GM12878 (cell line): ENCODE measurements around the gene SNAPIN. TPM values are rescaled to one million over a fixed set of nuclear protein-coding genes. Genes with fewer than 3 reads are reported as not detected.

Experiments used
- ATAC-seq: fragments of 200-7000 bp; cut with Tn5 transposase; 3 replicates; pipeline ENCODE4 v1.9.1; 2020; ENCODE audit warnings: mild to moderate bottlenecking, moderate library complexity
- BruUV-seq: library from RNA; stranded (reverse); fragments of 400-500 nt; replicated peaks from 2 replicates; lab custom pipeline; 2021; lab: Mats Ljungman, UMichigan
- CTCF ChIA-PET: fragments of 300-600 bp; sonication (Branson Sonifier 250); formaldehyde crosslinking; extraction: SDS; loops from one replicate; lab custom pipeline; 2021; ENCODE audit warnings: inconsistent platforms; lab: Yijun Ruan, JAX
- POLR2A ChIA-PET: fragments of 350-600 bp; formaldehyde crosslinking; extraction: SDS; loops from one replicate; lab custom pipeline; 2021; ENCODE audit warnings: inconsistent platforms; lab: Charles Lee
- RAD21 ChIA-PET: fragments of 300-600 bp; sonication (Branson Sonifier 250); formaldehyde crosslinking; loops from one replicate; lab custom pipeline; 2023; ENCODE audit warnings: antibody characterized with exemption; ENCODE audit not compliant: unreplicated experiment; lab: Charles Lee
- SMC1A ChIA-PET: fragments of 300-600 bp; sonication (Branson Sonifier 250); formaldehyde crosslinking; loops from one replicate; lab custom pipeline; 2023; ENCODE audit not compliant: unreplicated experiment, uncharacterized antibody; lab: Charles Lee
- DNase-seq: peaks from one replicate; pipeline ENCODE4 v3.0.0-alpha.2; 2011; ENCODE audit warnings: low read depth, low spot score
- FAIRE-seq: peaks from 3 replicates; lab custom pipeline; 2011; peaks lifted over from hg19 to GRCh38; lab: Jason Lieb, UNC
- H2AFZ ChIP-seq: 2 replicates; pipeline ENCODE4 v1.6.0; 2011; ENCODE audit warnings: low read depth, low read length, control low read depth; ENCODE audit not compliant: control insufficient read depth
- H3K27ac ChIP-seq: 2 replicates; pipeline ENCODE4 v1.5.1; 2011; ENCODE audit warnings: control low read depth; ENCODE audit not compliant: control insufficient read depth, insufficient read depth
- H3K27me3 ChIP-seq, 2 experiments: replicated peaks in 1 of 2; 2 replicates each; pipeline versions ENCODE4 v1.6.0 to v1.6.1; 2011; ENCODE audit warnings: low read length in 1 of 2; ENCODE audit not compliant: control insufficient read depth in 2 of 2, insufficient read depth in 2 of 2
- H3K36me3 ChIP-seq, 2 experiments: 2 replicates each; pipeline ENCODE4 v1.5.1; 2011; ENCODE audit warnings: low read length in 1 of 2; ENCODE audit not compliant: control insufficient read depth in 2 of 2, insufficient read depth in 2 of 2
- H3K4me1 ChIP-seq: 2 replicates; pipeline ENCODE4 v1.6.1; 2011; ENCODE audit warnings: mild to moderate bottlenecking, low read length, moderate library complexity, mixed read lengths; ENCODE audit not compliant: control insufficient read depth, insufficient read depth
- H3K4me2 ChIP-seq: 2 replicates; pipeline ENCODE4 v1.6.0; 2011; ENCODE audit warnings: control low read depth; ENCODE audit not compliant: control insufficient read depth, insufficient read depth
- H3K4me3 ChIP-seq: fragments of 200-600 bp; sonication (generic); 2 replicates; pipeline ENCODE4 v1.5.1; 2016
- H3K79me2 ChIP-seq: 2 replicates; pipeline ENCODE4 v1.6.0; 2011; ENCODE audit warnings: low read length; ENCODE audit not compliant: control insufficient read depth, insufficient read depth
- H3K9ac ChIP-seq: 2 replicates; pipeline ENCODE4 v1.8.0; 2011; ENCODE audit warnings: low read length, control low read depth, mixed read lengths; ENCODE audit not compliant: control insufficient read depth, insufficient read depth
- H3K9me3 ChIP-seq: replicated peaks from 3 replicates; pipeline ENCODE4 v1.5.1; 2011; ENCODE audit warnings: mild to moderate bottlenecking, low read length; ENCODE audit not compliant: control insufficient read depth, insufficient read depth
- H4K20me1 ChIP-seq: 2 replicates; pipeline ENCODE4 v1.6.0; 2011; ENCODE audit not compliant: control insufficient read depth, insufficient read depth
- CBFB ChIP-seq: IDR thresholded peaks from 2 replicates; pipeline ENCODE4 v1.6.1; 2016; ENCODE audit warnings: antibody characterized with exemption, low read depth
- DPF2 ChIP-seq: fragments of 450-650 bp; IDR thresholded peaks from 2 replicates; pipeline ENCODE4 v1.6.1; 2017; ENCODE audit warnings: mild to moderate bottlenecking
- HDAC2 ChIP-seq: fragments of 200-600 bp; sonication (generic); IDR thresholded peaks from 2 replicates; pipeline ENCODE4 v1.6.1; 2017
- NR2C2 ChIP-seq: IDR thresholded peaks from 2 replicates; pipeline ENCODE4 v1.6.1; 2011; ENCODE audit warnings: borderline replicate concordance, low read depth; ENCODE audit not compliant: control insufficient read depth, insufficient read length
- PAX8 ChIP-seq: fragments of 450-650 bp; IDR thresholded peaks from 2 replicates; pipeline ENCODE4 v1.6.1; 2017; ENCODE audit warnings: mild to moderate bottlenecking, moderate library complexity
- POLR2AphosphoS2 ChIP-seq: IDR thresholded peaks from 2 replicates; pipeline ENCODE4 v1.6.1; 2011; ENCODE audit warnings: low read depth, mild to moderate bottlenecking, low read length, improper control_type of control experiment, moderate library complexity
- SRF ChIP-seq, 2 experiments: IDR thresholded peaks; 2 replicates each; pipeline ENCODE4 v1.6.1; 2011; ENCODE audit warnings: low read depth in 2 of 2, low read length in 2 of 2, mild to moderate bottlenecking in 1 of 2, moderate library complexity in 1 of 2
- in situ Hi-C: fragments of 300-500 bp; cut with MboI; formaldehyde crosslinking; loops from 9 replicates; pipeline ENCODE4 v1.14.3; 2018; ENCODE audit warnings: mixed read lengths
- intact Hi-C: fragments of 100-400 bp; cut with micrococcal nuclease; formaldehyde crosslinking; loops from one replicate; pipeline ENCODE4 v1.14.2; 2022; ENCODE audit not compliant: unreplicated experiment
- polyA plus RNA-seq, 11 experiments: library from polyadenylated mRNA; depleted of rRNA in 4 of 11; unstranded in 6 of 11; stranded (reverse) in 5 of 11; fragments of >200 nt; fragmentation: Nextera tagmentation in 4 of 11; fragmentation: Illumina TruSeq in 1 of 11; extraction: Ambion mirVana in 4 of 11; extraction: Trizol in 1 of 11; gene quantifications; 1 replicate in 1 of 11; 2 replicates in 10 of 11; pipeline versions ENCODE4 v1.2.1 to v1.2.3, GENCODE V29; 2011 to 2016; ENCODE audit warnings: inconsistent platforms in 2 of 11, missing spikeins in 2 of 11, low read depth in 1 of 11
- total RNA-seq, 4 experiments: library from RNA; depleted of rRNA in 3 of 4; stranded (reverse); fragments of >200 nt in 3 of 4; fragmentation: Illumina TruSeq in 1 of 4; extraction: Trizol in 1 of 4; gene quantifications; 2 replicates each; pipeline versions ENCODE4 v1.2.1 to v1.2.3, GENCODE V29; 2013 to 2021

The SNAPIN gene
- total and polyA plus RNA-seq, 10 of the 15 experiments (the other 5 are each of a cell fraction or from before 2014, with no cell fraction given) = 12.4 to 78.1 (median 38.6) TPM

DNA sequence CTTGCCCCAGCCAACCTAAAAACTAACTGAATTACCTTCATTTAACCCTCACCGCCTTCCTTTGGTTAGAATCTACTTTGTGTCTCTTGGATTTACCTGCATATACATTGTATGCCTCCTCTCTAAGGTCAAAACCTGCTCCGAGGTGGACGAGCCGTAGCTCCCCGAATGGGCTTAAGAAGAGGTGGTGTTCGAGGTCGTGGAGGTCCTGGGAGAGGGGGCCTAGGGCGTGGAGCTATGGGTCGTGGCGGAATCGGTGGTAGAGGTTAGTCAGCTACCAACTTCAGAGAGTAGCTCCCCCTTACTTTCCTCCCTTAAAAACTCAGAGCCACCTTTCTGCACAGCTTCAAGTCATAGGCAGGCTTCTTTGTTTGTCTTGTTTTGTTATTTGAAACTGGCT is 15.4 kb upstream of the SNAPIN start (continued):
- TF ChIP-seq HDAC2 = no peak
- TF ChIP-seq CBFB = no peak
- no peak for TF ChIP-seq SRF (IDR thresholded peaks at IDR 0.05; ENCODE audit: low read depth in 2 of 2, low read length in 2 of 2)

DNA sequence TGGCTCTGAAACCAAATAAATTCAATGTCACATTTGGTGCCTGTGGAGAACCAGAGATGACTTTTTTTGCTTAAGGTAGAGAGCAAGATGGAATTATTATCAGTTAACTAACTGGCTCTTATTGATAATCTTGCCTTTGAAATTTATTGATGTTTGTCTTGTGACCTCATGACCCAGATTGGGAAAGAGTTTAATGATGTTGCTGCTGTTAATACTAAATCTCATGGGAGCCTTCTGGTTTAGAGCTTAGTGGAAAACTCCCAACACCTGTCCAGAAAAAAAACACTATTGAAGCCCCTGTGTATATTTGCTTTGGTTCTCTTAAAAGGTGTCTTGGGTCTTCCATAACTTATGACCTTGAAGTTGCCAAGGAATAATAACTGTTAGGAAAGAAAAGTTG is 14.7 kb upstream of the SNAPIN start:
- ChIA-PET CTCF (interaction anchor here (0.5 to 3.8 kb wide), 9 partner anchors 9 to 133 kb away, joined by 3 to 20 read pairs (median 5); partner anchors contain the start of gene S100A13), POLR2A (interaction anchor here (1.4 to 6.7 kb wide), 3 partner anchors 9 to 320 kb away, joined by 4 to 35 read pairs (median 4); partner anchors contain the start of genes CHTOP and SLC39A1), SMC1A (interaction anchor here (0.7 to 2.1 kb wide), 8 partner anchors 9 to 71 kb away, joined by 3 to 13 read pairs (median 4); partner anchors contain the start of genes CHTOP and ILF2), RAD21 (interaction anchor here (0.8 to 1.4 kb wide), 4 partner anchors 10 to 72 kb away, joined by 3 to 5 read pairs (median 4); partner anchors contain the start of gene CHTOP)
- no peak for FAIRE-seq
- no peaks in the 10 kb centered on the region for H4K20me1 ChIP-seq
- H3K4me3 ChIP-seq = no peak overlapping the region
- no peak for ATAC-seq
- TF ChIP-seq PAX8 = no peak
- TF ChIP-seq POLR2AphosphoS2 = no peak
- TF ChIP-seq DPF2 = no peak
- TF ChIP-seq NR2C2 = no peak
- H2AFZ ChIP-seq = no peak overlapping the region
- no peak overlapping the region for H3K4me2 ChIP-seq
- no peak for DNase-seq
- H3K79me2 ChIP-seq = peaks cover 2% of the 10 kb centered on the region
- no peak overlapping the region for H3K27ac ChIP-seq
- H3K9ac ChIP-seq = no peak overlapping the region
- TSS peak; percentile 0 for BruUV-seq
- H3K27me3 ChIP-seq = no peaks in the 10 kb centered on the region
- H3K9me3 ChIP-seq = no peaks in the 10 kb centered on the region
- H3K4me1 ChIP-seq = no peaks in the 10 kb centered on the region
- peaks cover 14 to 54% of the 10 kb centered on the region in 2 experiments for H3K36me3 ChIP-seq
- intact Hi-C loops (no loop called here), in situ Hi-C loops (no loop called here)
